GM21526 (cell line): Measurements from ENCODE around the gene TMEM45A.
"Not testable (repeated sequence)": the region's sequence is repeated elsewhere in the genome, so short reads cannot be mapped to it uniquely, and the experiment has no call there.

Experiments used
- ATAC-seq: cut with Tn5 transposase; IDR thresholded peaks from one replicate; pipeline ENCODE4 v1.9.1; 2021; ENCODE audit warnings: moderate library complexity; ENCODE audit not compliant: unreplicated experiment, low FRiP score

Gene TMEM45A

GRCh38 chr3:100492059-100493006, at the start of gene TMEM45A:
Gene TMEM45A, plus strand, starts transcription at chr3:100492619. Its CDS starts 62,593 bp downstream, at chr3:100555212.
- peak; percentile 99 for ATAC-seq

- ATAC-seq, result no peak
Observed at GRCh38 chr3:100443690-100444089, 48.7 kb upstream of the TMEM45A start.

GRCh38 chr3:100447067-100447466, 45.4 kb upstream of the TMEM45A start:
- ATAC-seq, result not testable (repeated sequence)

- ATAC-seq, result no peak
Observed at GRCh38 chr3:100448079-100448478, 44.3 kb upstream of the TMEM45A start.

- no peak for ATAC-seq
Observed at GRCh38 chr3:100449214-100449613, 43.2 kb upstream of the TMEM45A start.

GRCh38 chr3:100454677-100455076, 37.7 kb upstream of the TMEM45A start:
- ATAC-seq, result no peak

- ATAC-seq, result no peak
Observed at GRCh38 chr3:100455841-100456550, 36.4 kb upstream of the TMEM45A start.

- ATAC-seq, result no peak
Observed at GRCh38 chr3:100456745-100457144, 35.7 kb upstream of the TMEM45A start.

- ATAC-seq, result no peak
Observed at GRCh38 chr3:100457811-100458210, 34.6 kb upstream of the TMEM45A start.

- no peak for ATAC-seq
Observed at GRCh38 chr3:100458814-100459213, 33.6 kb upstream of the TMEM45A start.

GRCh38 chr3:100463002-100463401, 29.4 kb upstream of the TMEM45A start:
- peak; percentile 92 for ATAC-seq

- no peak for ATAC-seq
Observed at GRCh38 chr3:100463646-100464155, 28.7 kb upstream of the TMEM45A start.

- peak; percentile 51 for ATAC-seq
Observed at GRCh38 chr3:100465892-100466777, 26.3 kb upstream of the TMEM45A start.

- no peak for ATAC-seq
Observed at GRCh38 chr3:100467133-100467532, 25.3 kb upstream of the TMEM45A start.

GRCh38 chr3:100468676-100469075, 23.7 kb upstream of the TMEM45A start:
- no peak for ATAC-seq

- no peak for ATAC-seq
Observed at GRCh38 chr3:100470951-100471350, 21.5 kb upstream of the TMEM45A start.

GRCh38 chr3:100471444-100471843, 21.0 kb upstream of the TMEM45A start:
- no peak for ATAC-seq

- ATAC-seq, result not testable (repeated sequence)
Observed at GRCh38 chr3:100477851-100478360, 14.5 kb upstream of the TMEM45A start.

GRCh38 chr3:100478521-100478920, 13.9 kb upstream of the TMEM45A start:
- not testable (repeated sequence) for ATAC-seq

- no peak for ATAC-seq
Observed at GRCh38 chr3:100480081-100480480, 12.3 kb upstream of the TMEM45A start.
